Osteoblast (primary cell): Measurements from ENCODE around the gene OMA1. TPM values are rescaled to one million over a fixed set of nuclear protein-coding genes. Genes with fewer than 3 reads are reported as not detected.

Experiments
- DNase-seq: peaks from one replicate; pipeline ENCODE4 v3.0.0; 2011; ENCODE audit warnings: low spot score, mixed read lengths; ENCODE audit not compliant: insufficient read length; ENCODE audit errors: missing footprints
- H2AFZ ChIP-seq: 2 replicates; pipeline ENCODE4 v1.6.0; 2011; ENCODE audit warnings: mild to moderate bottlenecking, low read length
- H3K27ac ChIP-seq: 2 replicates; pipeline ENCODE4 v1.5.1; 2011; ENCODE audit warnings: mild to moderate bottlenecking, low read depth, low read length, moderate library complexity
- H3K27me3 ChIP-seq: 2 replicates; pipeline ENCODE4 v1.6.0; 2012; ENCODE audit warnings: mild to moderate bottlenecking, control low read depth, inconsistent platforms, low read length, moderate library complexity; ENCODE audit not compliant: insufficient read depth
- H3K36me3 ChIP-seq: 2 replicates; pipeline ENCODE4 v1.5.1; 2011; ENCODE audit warnings: mild to moderate bottlenecking, low read length, control low read depth, moderate library complexity; ENCODE audit not compliant: insufficient read depth
- H3K4me1 ChIP-seq: 2 replicates; pipeline ENCODE4 v1.5.1; 2011; ENCODE audit warnings: mild to moderate bottlenecking, low read length, control low read depth, moderate library complexity; ENCODE audit not compliant: insufficient read depth
- H3K4me2 ChIP-seq: 2 replicates; pipeline ENCODE4 v1.6.0; 2011; ENCODE audit warnings: mild to moderate bottlenecking, low read length; ENCODE audit not compliant: insufficient read depth
- H3K4me3 ChIP-seq: fragments of 200-600 bp; sonication (generic); 3 replicates; pipeline ENCODE4 v1.5.1; 2012; ENCODE audit warnings: mild to moderate bottlenecking, low read length, inconsistent platforms; ENCODE audit not compliant: insufficient read depth
- H3K79me2 ChIP-seq: 2 replicates; pipeline ENCODE4 v1.6.0; 2012; ENCODE audit warnings: mild to moderate bottlenecking, low read length, control low read depth, inconsistent platforms; ENCODE audit not compliant: insufficient read depth
- H3K9me3 ChIP-seq: 2 replicates; pipeline ENCODE4 v1.5.1; 2011; ENCODE audit warnings: low read depth, low read length, control low read depth
- H4K20me1 ChIP-seq: 2 replicates; pipeline ENCODE4 v1.6.0; 2012; ENCODE audit warnings: mild to moderate bottlenecking, low read length, control low read depth; ENCODE audit not compliant: insufficient read depth
- total RNA-seq: library from RNA; depleted of rRNA; stranded (reverse); fragments of >200 nt; gene quantifications from 2 replicates; pipeline ENCODE4 v1.2.3, GENCODE V29; 2012
- TF ChIP-seq, protein P1 (sequence below): IDR thresholded peaks from 2 replicates; pipeline ENCODE4 v1.5.1; 2011; ENCODE audit warnings: mild to moderate bottlenecking, low read depth, low read length, moderate library complexity; ENCODE audit errors: extremely low read depth

Gene OMA1
- total RNA-seq, 1 donor, result 22.8 TPM

DNA sequence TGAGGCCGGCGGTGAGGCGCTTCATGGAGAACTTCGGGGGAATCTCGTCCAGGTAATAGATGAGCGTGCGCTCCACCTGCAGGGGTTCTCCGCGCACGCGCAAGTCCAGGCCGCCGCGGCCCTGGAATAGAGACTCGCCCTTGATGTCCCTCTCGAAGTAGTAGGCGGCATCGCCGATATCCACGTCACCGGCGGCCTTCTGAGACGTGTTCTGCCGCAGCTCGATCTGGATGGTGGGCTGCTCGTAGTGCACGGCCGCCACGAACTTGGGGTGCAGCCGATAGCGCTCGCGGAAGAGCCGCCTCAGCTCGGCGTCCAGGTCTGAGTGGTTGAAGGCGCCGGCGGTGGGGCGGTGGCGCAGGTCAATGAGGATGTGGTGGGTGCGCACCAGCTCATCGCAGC is 29.8 kb upstream of the OMA1 start:
- peak overlapping the region; percentile 72 for H2AFZ ChIP-seq
- peak overlapping the region; percentile 60 for H3K4me3 ChIP-seq
- peak overlapping the region; percentile 69 for H3K4me2 ChIP-seq
- no peaks in the 10 kb centered on the region for H3K9me3 ChIP-seq
- TF ChIP-seq, protein P1, sequence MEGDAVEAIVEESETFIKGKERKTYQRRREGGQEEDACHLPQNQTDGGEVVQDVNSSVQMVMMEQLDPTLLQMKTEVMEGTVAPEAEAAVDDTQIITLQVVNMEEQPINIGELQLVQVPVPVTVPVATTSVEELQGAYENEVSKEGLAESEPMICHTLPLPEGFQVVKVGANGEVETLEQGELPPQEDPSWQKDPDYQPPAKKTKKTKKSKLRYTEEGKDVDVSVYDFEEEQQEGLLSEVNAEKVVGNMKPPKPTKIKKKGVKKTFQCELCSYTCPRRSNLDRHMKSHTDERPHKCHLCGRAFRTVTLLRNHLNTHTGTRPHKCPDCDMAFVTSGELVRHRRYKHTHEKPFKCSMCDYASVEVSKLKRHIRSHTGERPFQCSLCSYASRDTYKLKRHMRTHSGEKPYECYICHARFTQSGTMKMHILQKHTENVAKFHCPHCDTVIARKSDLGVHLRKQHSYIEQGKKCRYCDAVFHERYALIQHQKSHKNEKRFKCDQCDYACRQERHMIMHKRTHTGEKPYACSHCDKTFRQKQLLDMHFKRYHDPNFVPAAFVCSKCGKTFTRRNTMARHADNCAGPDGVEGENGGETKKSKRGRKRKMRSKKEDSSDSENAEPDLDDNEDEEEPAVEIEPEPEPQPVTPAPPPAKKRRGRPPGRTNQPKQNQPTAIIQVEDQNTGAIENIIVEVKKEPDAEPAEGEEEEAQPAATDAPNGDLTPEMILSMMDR, result no peak
- no peaks in the 10 kb centered on the region for H3K79me2 ChIP-seq
- no peaks in the 10 kb centered on the region for H4K20me1 ChIP-seq
- H3K27ac ChIP-seq, result no peak overlapping the region
- H3K4me1 ChIP-seq, result peaks cover 6% of the 10 kb centered on the region
- DNase-seq, result no peak
- H3K36me3 ChIP-seq, result no peaks in the 10 kb centered on the region
- H3K27me3 ChIP-seq, result peaks cover 61% of the 10 kb centered on the region

DNA sequence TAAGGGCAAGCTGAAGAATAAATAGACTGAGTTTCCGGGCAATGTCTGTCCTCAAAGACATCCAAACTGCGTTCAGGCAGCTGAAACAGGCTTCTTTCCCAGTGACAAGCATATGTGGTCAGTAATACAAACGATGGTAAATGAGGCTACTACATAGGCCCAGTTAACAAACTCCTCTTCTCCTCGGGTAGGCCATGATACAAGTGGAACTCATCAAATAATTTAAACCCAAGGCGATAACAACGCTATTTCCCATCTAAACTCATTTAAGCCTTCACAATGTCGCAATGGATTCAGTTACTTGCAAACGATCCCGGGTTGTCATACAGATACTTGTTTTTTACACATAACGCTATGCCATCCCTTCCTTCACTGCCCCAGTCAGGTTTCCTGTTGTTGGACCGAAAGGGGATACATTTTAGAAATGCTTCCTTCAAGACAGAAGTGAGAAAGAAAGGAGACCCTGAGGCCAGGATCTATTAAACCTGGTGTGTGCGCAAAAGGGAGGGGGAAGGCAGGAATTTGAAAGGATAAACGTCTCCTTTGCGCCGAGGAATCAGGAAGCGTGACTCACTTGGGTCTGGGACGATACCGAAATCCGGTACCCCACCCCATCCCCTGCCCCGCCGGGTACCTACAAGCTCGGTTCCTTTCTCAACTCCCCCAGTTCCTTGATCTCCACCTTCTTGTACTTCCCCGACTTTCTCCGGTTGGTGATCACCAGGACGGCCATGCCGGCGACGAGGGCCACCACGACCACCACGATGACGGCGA is 29.2 kb upstream of the OMA1 start:
- H3K36me3 ChIP-seq, result no peaks in the 10 kb centered on the region
- H3K4me1 ChIP-seq, result peaks cover 6% of the 10 kb centered on the region
- DNase-seq, result no peak
- H3K4me2 ChIP-seq, result peak overlapping the region; percentile 69
- no peak overlapping the region for H2AFZ ChIP-seq
- H3K79me2 ChIP-seq, result no peaks in the 10 kb centered on the region
- peaks cover 63% of the 10 kb centered on the region for H3K27me3 ChIP-seq
- H3K9me3 ChIP-seq, result no peaks in the 10 kb centered on the region
- no peaks in the 10 kb centered on the region for H4K20me1 ChIP-seq
- H3K4me3 ChIP-seq, result peak overlapping the region; percentile 60
- TF ChIP-seq, protein P1, result no peak
- H3K27ac ChIP-seq, result no peak overlapping the region

DNA sequence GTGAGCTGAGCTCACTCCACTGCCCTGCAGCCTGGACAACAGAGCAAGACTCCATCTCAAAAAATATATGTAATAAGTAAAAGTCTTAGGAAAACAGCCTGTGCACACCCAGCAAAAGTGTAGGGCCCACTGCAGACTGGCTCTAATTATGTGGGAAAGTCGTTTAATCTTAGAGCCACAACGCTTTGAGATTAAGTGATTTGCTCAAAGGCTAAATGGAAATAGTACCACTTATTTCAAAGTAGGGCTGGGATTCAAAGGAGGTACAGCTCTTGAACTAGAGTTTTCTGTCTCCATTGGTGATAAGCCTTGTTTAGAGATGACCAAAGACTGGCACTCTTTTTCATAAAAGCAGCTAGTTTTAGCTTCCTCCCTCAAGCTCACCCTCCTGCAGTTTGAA is 28.3 kb upstream of the OMA1 start:
- peaks cover 68% of the 10 kb centered on the region for H3K27me3 ChIP-seq
- no peaks in the 10 kb centered on the region for H3K79me2 ChIP-seq
- H2AFZ ChIP-seq, result no peak overlapping the region
- no peak overlapping the region for H3K27ac ChIP-seq
- no peak for DNase-seq
- H3K4me1 ChIP-seq, result peaks cover 6% of the 10 kb centered on the region
- no peak overlapping the region for H3K4me2 ChIP-seq
- no peaks in the 10 kb centered on the region for H3K9me3 ChIP-seq
- no peak overlapping the region for H3K4me3 ChIP-seq
- TF ChIP-seq, protein P1, result no peak
- no peaks in the 10 kb centered on the region for H4K20me1 ChIP-seq
- H3K36me3 ChIP-seq, result no peaks in the 10 kb centered on the region

DNA sequence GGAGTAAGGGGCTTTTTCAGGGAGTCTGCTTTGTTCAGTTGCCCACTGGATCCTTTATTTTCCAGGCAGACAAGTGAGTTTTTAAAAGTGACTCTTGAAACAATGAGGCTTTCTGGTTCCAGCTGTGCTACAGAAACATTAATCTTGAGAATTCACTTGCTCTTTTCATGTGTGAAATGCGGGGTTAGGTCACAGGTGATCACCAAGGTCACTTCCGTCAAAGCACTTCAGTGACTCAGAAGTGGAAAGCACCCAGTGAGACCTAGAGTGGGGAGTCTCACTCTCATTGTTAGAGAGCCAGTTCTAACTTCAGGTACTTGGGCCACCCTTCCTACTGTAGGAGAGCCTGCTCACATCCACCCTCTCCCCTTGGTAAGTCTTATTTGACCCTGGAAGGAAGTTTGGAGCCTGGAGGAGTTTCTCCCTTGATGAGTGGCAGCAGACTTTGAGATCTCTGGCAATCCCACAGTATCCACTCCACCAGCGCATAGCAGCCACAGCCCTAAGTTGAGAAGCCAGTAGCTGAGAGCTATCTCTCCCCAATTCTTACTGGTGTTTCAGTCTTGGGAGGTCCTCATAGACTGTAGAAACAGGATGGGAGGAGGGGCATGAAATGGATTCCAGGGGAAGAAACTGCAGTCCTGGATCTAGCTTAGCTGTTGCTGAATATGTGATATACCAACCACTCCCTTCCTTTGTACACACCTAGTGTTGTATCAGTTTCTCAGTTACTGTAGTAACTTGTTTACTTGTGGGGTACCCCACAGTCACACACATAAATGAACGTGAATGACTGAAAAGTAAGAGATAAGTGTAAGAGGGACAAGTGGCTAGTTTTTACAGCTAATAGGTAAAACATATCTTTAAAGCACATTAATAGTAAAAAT is 27.4 kb upstream of the OMA1 start:
- no peaks in the 10 kb centered on the region for H3K79me2 ChIP-seq
- H3K9me3 ChIP-seq, result no peaks in the 10 kb centered on the region
- TF ChIP-seq, protein P1, result no peak
- peaks cover 6% of the 10 kb centered on the region for H3K4me1 ChIP-seq
- no peaks in the 10 kb centered on the region for H3K36me3 ChIP-seq
- no peak overlapping the region for H3K4me3 ChIP-seq
- no peak overlapping the region for H3K4me2 ChIP-seq
- H3K27me3 ChIP-seq, result peaks cover 68% of the 10 kb centered on the region
- H3K27ac ChIP-seq, result no peak overlapping the region
- DNase-seq, result no peak
- H2AFZ ChIP-seq, result no peak overlapping the region
- no peaks in the 10 kb centered on the region for H4K20me1 ChIP-seq
